Esophagus (tissue), 2 donors: ENCODE measurements around the gene HPCAL4. TPM values are rescaled to one million over a fixed set of nuclear protein-coding genes. Genes with fewer than 3 reads are reported as not detected.

Experiments
- H3K27ac ChIP-seq, 2 donors: one replicate each; pipeline ENCODE4 v1.5.1; 2013; ENCODE audit warnings: low read depth in 2 of 2, mild to moderate bottlenecking in 2 of 2, inconsistent platforms in 1 of 2, low read length in 1 of 2, moderate library complexity in 1 of 2
- H3K27me3 ChIP-seq, 2 donors: one replicate each; pipeline ENCODE4 v1.6.1; 2013; ENCODE audit warnings: low read length in 2 of 2, control low read depth in 1 of 2, mild to moderate bottlenecking in 1 of 2; ENCODE audit not compliant: insufficient read depth in 2 of 2, control insufficient read depth in 1 of 2
- H3K36me3 ChIP-seq, 2 donors: one replicate each; pipeline ENCODE4 v1.6.1; 2013; ENCODE audit warnings: low read length in 1 of 2; ENCODE audit not compliant: control insufficient read depth in 2 of 2, insufficient read depth in 2 of 2
- H3K4me1 ChIP-seq, 2 donors: one replicate each; pipeline ENCODE4 v1.6.1; 2013; ENCODE audit warnings: low read length in 1 of 2; ENCODE audit not compliant: control insufficient read depth in 2 of 2, insufficient read depth in 2 of 2
- H3K4me3 ChIP-seq, 2 donors: one replicate each; pipeline ENCODE4 v1.5.1; 2013; ENCODE audit warnings: low read length in 2 of 2, mild to moderate bottlenecking in 2 of 2, low read depth in 1 of 2, moderate library complexity in 1 of 2
- H3K9me3 ChIP-seq, 2 donors: one replicate each; pipeline ENCODE4 v1.6.1; 2013; ENCODE audit warnings: mild to moderate bottlenecking in 2 of 2, low read depth in 1 of 2, low read length in 1 of 2, moderate library complexity in 1 of 2; ENCODE audit not compliant: control insufficient read depth in 2 of 2, insufficient read depth in 1 of 2
- WGBS, 2 donors: extraction: QIAGEN DNeasy Blood & Tissue Kit; methylation state at CpG; one replicate each; pipeline ENCODE4 v1.1.7; 2013; 5-methylcytosine and 5-hydroxymethylcytosine counted together
- polyA plus RNA-seq, 2 donors: library from polyadenylated mRNA; stranded (reverse); fragments of 200-250 nt; gene quantifications; one replicate each; pipeline ENCODE4 v1.2.3, GENCODE V29; 2013
- donor health status: healthy with polysubstance abuse.
- donor health status: Bipolar disorder and iron deficiency.

HPCAL4 gene
- polyA plus RNA-seq, 2 donors, result 0.02 to 0.04 TPM

GRCh38 chr1:39649636-39650185 lies 41.5 kb downstream of the HPCAL4 start:
- no peak overlapping the region for H3K4me3 ChIP-seq
- no peaks in the 10 kb centered on the region for H3K27me3 ChIP-seq
- H3K4me1 ChIP-seq, result peaks cover 0 to 3% of the 10 kb centered on the region in 2 donors
- 86 to 88% methylated on average over 2 of the region's 2 CpGs for WGBS, 2 donors
- no peaks in the 10 kb centered on the region for H3K36me3 ChIP-seq
- no peaks in the 10 kb centered on the region for H3K9me3 ChIP-seq
- H3K27ac ChIP-seq, result no peak overlapping the region

- WGBS, 2 donors, result 74 to 79% methylated on average over 2 of the region's 2 CpGs
- Histone ChIP-seq H3K36me3 (no peaks in the 10 kb centered on the region), H3K27me3 (no peaks in the 10 kb centered on the region), H3K4me3 (no peak overlapping the region), H3K4me1 (peaks cover 0 to 3% of the 10 kb centered on the region in 2 donors), H3K27ac (no peak overlapping the region), H3K9me3 (no peaks in the 10 kb centered on the region)
Observed at GRCh38 chr1:39648496-39648895, 42.7 kb downstream of the HPCAL4 start.

- no peak overlapping the region for H3K4me3 ChIP-seq
- H3K9me3 ChIP-seq, result no peaks in the 10 kb centered on the region
- H3K4me1 ChIP-seq, result peaks cover 0 to 3% of the 10 kb centered on the region in 2 donors
- H3K27ac ChIP-seq, result peak overlapping the region in 1 of 2 donors; percentile 24
- no peaks in the 10 kb centered on the region for H3K36me3 ChIP-seq
- no peaks in the 10 kb centered on the region for H3K27me3 ChIP-seq
- WGBS, 2 donors, result 69 to 82% methylated on average over 3 of the region's 3 CpGs
Observed at GRCh38 chr1:39647247-39647646, 44.0 kb downstream of the HPCAL4 start.

- peaks cover 0 to 3% of the 10 kb centered on the region in 2 donors for H3K4me1 ChIP-seq
- peak overlapping the region in 1 of 2 donors; percentile 7 for H3K27ac ChIP-seq
- H3K36me3 ChIP-seq, result no peaks in the 10 kb centered on the region
- H3K4me3 ChIP-seq, result no peak overlapping the region
- H3K27me3 ChIP-seq, result no peaks in the 10 kb centered on the region
- H3K9me3 ChIP-seq, result no peaks in the 10 kb centered on the region
- WGBS, 2 donors, result 38 to 44% methylated on average over 12 of the region's 12 CpGs
Observed at GRCh38 chr1:39646232-39647081, 44.8 kb downstream of the HPCAL4 start.

GRCh38 chr1:39645411-39646043 lies 45.7 kb downstream of the HPCAL4 start:
- Histone ChIP-seq H3K4me3 (no peak overlapping the region), H3K27ac (peak overlapping the region in 1 of 2 donors; percentile 3), H3K36me3 (no peaks in the 10 kb centered on the region), H3K4me1 (peaks cover 0 to 1% of the 10 kb centered on the region in 2 donors), H3K9me3 (no peaks in the 10 kb centered on the region), H3K27me3 (no peaks in the 10 kb centered on the region)
- 69 to 75% methylated on average over 3 of the region's 3 CpGs for WGBS, 2 donors

- WGBS, 2 donors, result 92% methylated on average over 3 of the region's 3 CpGs
Observed at GRCh38 chr1:39643705-39644104, 47.5 kb downstream of the HPCAL4 start.

GRCh38 chr1:39642796-39643195 lies 48.4 kb downstream of the HPCAL4 start:
- 66 to 69% methylated on average over 4 of the region's 4 CpGs for WGBS, 2 donors
- Histone ChIP-seq H3K4me1 (no peaks in the 10 kb centered on the region), H3K4me3 (no peak overlapping the region), H3K9me3 (peaks cover 0 to 4% of the 10 kb centered on the region in 2 donors), H3K27me3 (no peaks in the 10 kb centered on the region), H3K36me3 (no peaks in the 10 kb centered on the region), H3K27ac (no peak overlapping the region)

More at GRCh38 chr1:39643705-39644104, 47.5 kb downstream of the HPCAL4 start:
- Histone ChIP-seq H3K27ac (no peak overlapping the region), H3K9me3 (peaks cover 0 to 4% of the 10 kb centered on the region in 2 donors), H3K4me1 (no peaks in the 10 kb centered on the region), H3K4me3 (no peak overlapping the region), H3K36me3 (no peaks in the 10 kb centered on the region), H3K27me3 (no peaks in the 10 kb centered on the region)

- Histone ChIP-seq H3K4me3 (no peak overlapping the region), H3K9me3 (peaks cover 0 to 4% of the 10 kb centered on the region in 2 donors), H3K4me1 (no peaks in the 10 kb centered on the region), H3K36me3 (no peaks in the 10 kb centered on the region), H3K27me3 (no peaks in the 10 kb centered on the region), H3K27ac (no peak overlapping the region)
- WGBS, 2 donors, result 88 to 93% methylated on average over 8 of the region's 8 CpGs
Observed at GRCh38 chr1:39640861-39641260, 50.4 kb downstream of the HPCAL4 start.

GRCh38 chr1:39639305-39640130 lies 51.7 kb downstream of the HPCAL4 start, which contains the start of gene HEYL:
Gene HEYL (minus strand): TSS chr1:39639643. CDS start chr1:39639625, 18 bp downstream.
- Histone ChIP-seq H3K27me3 (no peaks in the 10 kb centered on the region), H3K9me3 (peaks cover 0 to 4% of the 10 kb centered on the region in 2 donors), H3K4me3 (peak within 1 kb of the TSS; percentile 4 to 31), H3K4me1 (no peaks in the 10 kb centered on the region), H3K27ac (peak within 1 kb of the TSS in 1 of 2 donors; percentile 21), H3K36me3 (no peaks in the 10 kb centered on the region)
- WGBS, 2 donors, result 9 to 12% methylated on average over 79 to 88 of the region's 88 CpGs
